ENCODE data around the gene FAM72A.
"Not testable (repeated sequence)": the region's sequence is repeated elsewhere in the genome, so short reads cannot be mapped to it uniquely, and the experiment has no call there.

GRCh38 chr1:206202789-206203363 is at the start of gene FAM72A:
- TF ChIP-seq, protein P1, sequence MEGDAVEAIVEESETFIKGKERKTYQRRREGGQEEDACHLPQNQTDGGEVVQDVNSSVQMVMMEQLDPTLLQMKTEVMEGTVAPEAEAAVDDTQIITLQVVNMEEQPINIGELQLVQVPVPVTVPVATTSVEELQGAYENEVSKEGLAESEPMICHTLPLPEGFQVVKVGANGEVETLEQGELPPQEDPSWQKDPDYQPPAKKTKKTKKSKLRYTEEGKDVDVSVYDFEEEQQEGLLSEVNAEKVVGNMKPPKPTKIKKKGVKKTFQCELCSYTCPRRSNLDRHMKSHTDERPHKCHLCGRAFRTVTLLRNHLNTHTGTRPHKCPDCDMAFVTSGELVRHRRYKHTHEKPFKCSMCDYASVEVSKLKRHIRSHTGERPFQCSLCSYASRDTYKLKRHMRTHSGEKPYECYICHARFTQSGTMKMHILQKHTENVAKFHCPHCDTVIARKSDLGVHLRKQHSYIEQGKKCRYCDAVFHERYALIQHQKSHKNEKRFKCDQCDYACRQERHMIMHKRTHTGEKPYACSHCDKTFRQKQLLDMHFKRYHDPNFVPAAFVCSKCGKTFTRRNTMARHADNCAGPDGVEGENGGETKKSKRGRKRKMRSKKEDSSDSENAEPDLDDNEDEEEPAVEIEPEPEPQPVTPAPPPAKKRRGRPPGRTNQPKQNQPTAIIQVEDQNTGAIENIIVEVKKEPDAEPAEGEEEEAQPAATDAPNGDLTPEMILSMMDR (conservative IDR thresholded peaks at IDR 0.05), result not testable (repeated sequence)
- not testable (repeated sequence) for TF ChIP-seq ZFX (IDR thresholded peaks at IDR 0.05)
